H1 (cell line): ENCODE data around the gene TBC1D22A. TPM values are rescaled to one million over a fixed set of nuclear protein-coding genes. Genes with fewer than 3 reads are reported as not detected.

ENCODE experiments used
- BCL11A ChIP-seq, 2 experiments: IDR thresholded peaks; one replicate each; pipeline ENCODE4 v1.6.1; 2011; ENCODE audit warnings: low read depth in 2 of 2, low read length in 2 of 2, mild to moderate bottlenecking in 2 of 2
- CHD1 ChIP-seq: IDR thresholded peaks from 2 replicates; pipeline ENCODE4 v1.6.1; 2012; ENCODE audit warnings: low read depth, low read length, improper control_type of control experiment
- HDAC6 ChIP-seq: IDR thresholded peaks from one replicate; pipeline ENCODE4 v1.7.1; 2012; ENCODE audit warnings: low read depth, mild to moderate bottlenecking, inconsistent platforms, low read length, moderate library complexity
- KDM4A ChIP-seq: IDR thresholded peaks from one replicate; pipeline ENCODE4 v1.7.1; 2012; ENCODE audit warnings: low read depth, mild to moderate bottlenecking, moderate library complexity, low read length, inconsistent platforms; ENCODE audit not compliant: severe bottlenecking
- NANOG ChIP-seq: IDR thresholded peaks from 2 replicates; pipeline ENCODE4 v1.6.1; 2011; ENCODE audit warnings: low read length, low read depth, mild to moderate bottlenecking, inconsistent platforms; ENCODE audit not compliant: insufficient read depth, poor library complexity, severe bottlenecking
- RBBP5 ChIP-seq: IDR thresholded peaks from 2 replicates; pipeline ENCODE4 v1.7.1; 2012; ENCODE audit warnings: low read depth, mild to moderate bottlenecking, inconsistent platforms, low read length, moderate library complexity, borderline replicate concordance
- polyA plus RNA-seq, 7 experiments: library from polyadenylated mRNA; depleted of rRNA in 3 of 7; stranded (reverse) in 5 of 7; unstranded in 2 of 7; fragments of >200 nt in 5 of 7; fragments of 200-250 nt in 2 of 7; gene quantifications; 1 replicate in 5 of 7; 2 replicates in 1 of 7; 4 replicates in 1 of 7; pipeline versions ENCODE4 v1.2.1 to v1.2.3, GENCODE V29; 2011 to 2013; ENCODE audit warnings: missing spikeins in 2 of 7, mixed read lengths in 2 of 7
- total RNA-seq: library from RNA; stranded (reverse); fragmentation: NEBNext Ultra II Directional; extraction: Animal tissue kit (Norgen Biotek cat#: 25700); gene quantifications from 2 replicates; pipeline ENCODE4 v1.2.1, GENCODE V29; 2021

The TBC1D22A gene
- total and polyA plus RNA-seq, 2 of the 8 experiments (the other 6 are each of a cell fraction or from before 2014, with no cell fraction given), result 11.9 to 18.4 TPM

- TF ChIP-seq BCL11A (IDR thresholded peaks at IDR 0.05; ENCODE audit: low read depth in 2 of 2, low read length in 2 of 2), result no peak
- no peak for TF ChIP-seq KDM4A
- TF ChIP-seq HDAC6, result no peak
- no peak for TF ChIP-seq NANOG
- no peak for TF ChIP-seq CHD1
- TF ChIP-seq RBBP5, result no peak
These were observed 397.7 kb downstream of the TBC1D22A start (continued) for GRCh38 chr22:47160141-47160541.
